NCI-H1048 (cell line): ENCODE data around the gene SSX7.
"Not testable (repeated sequence)": the region's sequence is repeated elsewhere in the genome, so short reads cannot be mapped to it uniquely, and the experiment has no call there.

Experiments
- DNase-seq: peaks from one replicate; lab custom pipeline; 2025; lab: John Stamatoyannopoulos, UW

Gene SSX7, protein sequence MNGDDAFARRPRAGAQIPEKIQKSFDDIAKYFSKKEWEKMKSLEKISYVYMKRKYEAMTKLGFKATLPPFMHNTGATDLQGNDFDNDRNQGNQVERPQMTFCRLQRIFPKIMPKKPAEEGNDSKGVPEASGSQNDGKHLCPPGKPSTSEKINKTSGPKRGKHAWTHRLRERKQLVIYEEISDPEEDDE

DNA sequence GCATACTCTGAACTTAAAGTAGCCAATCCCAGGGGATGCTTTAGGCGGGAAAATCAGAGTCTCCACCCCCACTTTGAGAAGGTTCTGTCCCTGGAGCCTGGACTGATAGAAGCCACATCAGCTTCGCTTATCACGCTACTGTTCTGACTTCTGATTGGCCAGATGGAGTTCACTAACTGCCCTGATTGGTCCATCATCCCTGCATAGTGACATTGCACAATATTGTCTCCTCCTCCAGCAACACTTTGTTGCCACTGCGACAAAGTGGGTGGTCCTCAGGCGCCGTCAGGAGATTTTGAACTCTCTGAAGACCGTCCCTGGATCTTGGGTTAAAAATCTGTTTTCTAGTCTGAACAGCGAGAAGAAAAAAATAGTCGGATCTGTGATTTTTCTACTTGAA lies at the start of gene SSX7:
TSS of gene SSX7 (minus strand) at position 101 of the 400 bp plus-strand sequence. CDS start 1,428 bp downstream, outside the sequence.
- DNase-seq = not testable (repeated sequence)

DNA sequence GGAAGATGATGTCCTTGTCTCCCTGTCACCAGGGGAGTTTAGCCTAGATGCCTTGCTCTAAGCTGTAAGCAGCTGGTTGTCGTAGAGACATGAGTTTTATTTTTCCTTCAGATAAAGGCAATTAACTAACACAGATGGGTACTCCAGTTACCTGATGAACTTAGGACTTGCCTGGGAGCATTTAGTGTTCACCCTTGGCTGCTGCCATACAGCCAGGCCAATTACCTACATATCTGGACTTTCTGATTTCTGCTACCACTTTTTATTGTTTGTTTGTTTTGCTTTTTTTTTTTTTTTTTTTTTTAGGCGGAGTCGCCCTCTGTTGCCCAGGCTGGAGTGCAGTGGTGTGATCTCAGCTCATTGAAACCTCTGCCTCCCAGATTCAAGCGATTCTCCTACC lies 37.3 kb upstream of the SSX7 start:
- not testable (repeated sequence) for DNase-seq

DNA sequence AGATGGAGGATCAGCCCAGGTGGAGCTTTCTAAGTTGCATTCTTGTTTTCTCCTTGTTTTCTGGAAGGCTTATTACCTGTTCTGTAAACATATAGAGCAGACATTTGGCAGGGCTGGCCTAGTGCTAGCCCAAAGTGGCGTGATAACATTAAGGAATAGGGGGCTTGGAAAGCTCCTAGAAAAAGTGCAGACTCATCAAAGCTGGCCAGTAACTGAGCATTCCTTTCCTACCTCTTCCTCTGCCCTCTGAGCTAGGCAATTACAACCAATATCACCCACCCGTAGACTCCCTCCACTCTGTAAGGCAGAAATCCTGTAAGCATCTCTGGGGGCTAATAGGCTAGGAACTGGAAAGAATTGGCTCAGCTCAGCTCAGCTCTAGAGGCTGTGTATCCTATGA lies 7.5 kb upstream of the SSX7 start:
- not testable (repeated sequence) for DNase-seq

DNA sequence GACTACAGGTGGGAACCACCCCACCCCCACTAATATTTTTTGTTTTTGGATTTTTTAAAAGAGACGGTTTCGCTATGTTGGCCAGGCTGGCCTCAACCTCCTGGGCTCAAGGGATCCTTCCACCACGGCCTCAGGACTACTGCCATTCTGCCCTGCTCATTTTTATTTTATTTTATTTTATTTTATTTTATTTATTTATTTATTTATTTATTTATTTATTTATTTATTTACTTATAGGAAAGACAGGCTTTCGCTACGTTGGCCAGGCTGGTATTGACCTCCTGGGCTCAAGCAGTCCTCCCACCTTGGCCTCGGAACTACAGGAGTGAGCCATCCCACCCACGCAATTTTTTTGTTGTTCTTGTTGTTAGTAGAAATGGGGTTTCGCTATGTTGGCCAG lies 775 bp upstream of the SSX7 start:
- not testable (repeated sequence) for DNase-seq

DNA sequence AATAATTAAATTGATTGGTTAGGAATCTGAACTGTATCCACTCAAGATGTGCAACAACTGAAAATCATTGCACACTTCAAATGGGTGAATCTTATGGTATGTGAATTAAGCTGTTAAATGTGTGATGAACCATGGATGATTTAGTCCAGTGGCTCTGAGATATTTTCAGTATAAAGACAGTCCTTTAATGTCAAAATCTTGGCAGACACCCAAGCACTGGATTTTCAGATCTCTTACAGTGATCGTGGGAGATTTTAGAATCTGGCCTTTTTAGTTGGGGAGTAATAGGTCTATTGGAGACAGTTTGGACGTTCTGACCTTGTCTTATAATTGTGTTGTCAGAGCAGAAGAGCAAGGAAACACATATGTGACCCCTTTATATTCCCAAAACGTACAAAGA lies 4.0 kb downstream of the SSX7 start:
- not testable (repeated sequence) for DNase-seq

DNA sequence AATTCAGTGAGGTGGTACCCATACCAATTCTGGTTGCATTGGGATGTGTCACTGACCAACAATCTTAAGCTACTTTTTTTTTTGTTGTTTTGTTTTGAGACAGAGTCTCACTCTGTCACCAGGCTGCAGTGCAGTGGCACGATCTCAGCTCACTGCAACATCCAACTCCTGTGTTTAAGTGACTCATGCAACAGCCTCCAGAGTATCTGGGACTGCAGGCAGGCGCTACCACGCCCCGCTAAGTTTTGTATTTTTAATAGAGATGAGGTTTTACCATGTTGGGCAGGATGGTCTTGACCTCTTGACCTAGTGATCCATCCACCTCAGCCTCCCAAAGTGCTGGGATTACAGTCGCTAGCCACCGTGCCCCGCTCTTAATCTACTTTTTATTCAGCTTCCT lies 5.7 kb downstream of the SSX7 start:
- DNase-seq = not testable (repeated sequence)

DNA sequence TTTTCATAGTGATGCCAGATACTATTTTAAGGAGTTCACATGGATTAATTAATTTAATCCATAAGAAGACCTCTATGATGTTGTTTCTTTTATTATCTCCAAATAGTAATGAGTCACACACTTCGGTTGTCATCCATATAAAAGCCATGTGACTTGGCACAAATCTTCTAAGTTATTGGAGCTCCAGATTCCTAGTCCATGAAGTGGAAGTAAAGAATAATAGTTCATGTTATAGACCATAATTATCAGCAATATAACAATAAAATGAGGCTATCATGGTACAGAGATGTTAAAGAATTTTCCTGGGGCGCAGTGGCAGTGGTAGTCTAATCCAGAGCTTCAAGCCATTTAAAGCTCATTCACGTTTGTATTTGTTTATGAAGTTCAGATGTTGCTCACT lies 26.2 kb downstream of the SSX7 start:
- DNase-seq = not testable (repeated sequence)

DNA sequence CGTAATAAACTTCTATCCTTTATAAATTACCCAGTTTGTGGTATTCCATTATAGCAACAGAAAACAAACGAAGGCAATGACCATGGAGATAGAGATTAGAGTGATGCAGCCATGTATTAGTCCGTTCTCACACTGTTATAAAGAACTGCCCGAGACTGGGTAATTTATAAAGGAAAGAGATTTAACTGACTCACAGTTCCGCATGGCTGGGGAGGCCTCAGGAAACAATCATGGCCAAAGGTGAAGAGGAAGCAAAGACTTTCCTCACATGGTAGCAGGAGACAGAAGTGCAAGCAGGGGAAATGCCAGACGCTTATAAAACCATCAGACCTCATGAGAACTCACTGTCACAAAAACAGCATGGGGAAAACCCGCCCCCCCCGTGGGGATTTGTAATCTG lies 34.0 kb downstream of the SSX7 start:
- not testable (repeated sequence) for DNase-seq

DNA sequence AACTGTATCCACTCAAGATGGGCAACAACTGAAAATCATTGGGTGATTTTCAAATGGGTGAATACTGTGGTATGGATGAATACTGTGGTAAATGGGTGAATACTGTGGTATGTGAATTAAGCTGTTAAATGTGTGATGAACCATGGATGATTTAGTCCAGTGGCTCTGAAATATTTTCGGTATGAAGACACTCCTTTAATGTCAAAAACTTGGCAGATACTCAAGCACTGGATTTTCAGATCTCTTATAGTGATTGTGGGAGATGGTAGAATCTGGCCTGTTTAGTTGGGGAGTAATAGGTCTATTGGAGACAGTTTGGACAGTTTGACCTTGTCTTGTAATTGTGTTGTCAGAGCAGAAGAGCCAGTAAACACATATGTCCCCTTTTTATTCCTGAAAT lies 45.7 kb downstream of the SSX7 start:
- no peak for DNase-seq

DNA sequence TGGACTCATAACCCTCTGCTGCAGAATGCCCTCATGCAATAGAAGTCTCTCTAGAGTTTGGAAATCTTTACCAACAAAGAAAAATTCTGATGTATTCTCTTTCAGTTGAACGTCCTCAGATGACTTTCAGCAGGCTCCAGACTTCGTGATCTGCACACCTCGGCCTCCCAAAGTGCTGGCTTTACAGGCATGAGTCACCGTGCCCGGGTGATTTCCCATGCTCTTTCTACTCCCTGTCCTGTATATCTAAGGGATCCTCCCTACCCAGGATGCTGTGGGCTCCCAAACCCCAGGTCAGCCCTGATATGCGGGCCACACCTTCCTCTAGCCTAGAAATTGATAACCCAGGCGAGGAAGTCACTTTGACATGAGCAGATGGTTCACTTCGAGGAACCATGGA lies 51.5 kb downstream of the SSX7 start:
- not testable (repeated sequence) for DNase-seq

DNA sequence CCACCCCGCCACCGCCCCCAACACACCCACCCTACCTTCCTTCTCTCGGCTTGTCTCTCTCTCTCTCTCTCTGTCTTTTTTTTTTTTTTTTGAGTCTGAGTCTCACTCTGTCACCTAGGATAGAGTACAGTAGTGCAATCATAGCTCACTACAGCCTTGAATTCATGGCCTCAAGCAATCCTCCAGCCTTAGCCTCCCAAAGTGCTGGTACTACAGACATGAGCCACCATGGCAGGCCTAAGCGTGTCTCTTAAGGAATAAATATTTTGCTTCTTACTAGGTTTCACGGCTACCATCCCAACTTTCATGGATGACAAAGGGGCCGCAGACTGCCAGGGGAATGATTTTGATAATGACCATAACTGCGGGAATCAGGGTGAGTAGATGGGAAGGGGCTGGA lies 55.8 kb downstream of the SSX7 start:
- no peak for DNase-seq

DNA sequence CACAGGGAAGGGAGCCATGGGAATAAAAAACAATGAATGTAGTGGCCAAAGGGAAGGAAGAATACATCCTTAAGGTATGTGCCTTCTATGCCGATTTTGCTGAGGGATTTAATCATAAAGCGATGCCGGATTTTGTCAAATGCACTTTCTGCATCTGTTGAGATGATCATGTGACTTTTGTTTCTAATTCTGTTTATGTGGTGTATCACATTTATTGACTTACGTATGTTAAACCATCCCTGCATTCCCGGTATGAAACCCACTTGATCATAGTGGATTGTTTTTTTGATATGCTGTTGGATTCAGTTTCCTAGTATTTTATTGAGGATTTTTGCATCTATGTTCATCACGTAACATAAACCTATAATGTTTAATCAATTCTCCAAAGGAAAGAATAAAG lies 60.0 kb downstream of the SSX7 start:
- DNase-seq = no peak
